D721Med (cell line): ENCODE measurements around the gene GORASP1.

Experiments
- DNase-seq: peaks from one replicate; pipeline ENCODE4 v3.0.0; 2011; ENCODE audit warnings: low spot score; ENCODE audit not compliant: insufficient read length
- FAIRE-seq: peaks from 2 replicates; lab custom pipeline; 2011; peaks lifted over from hg19 to GRCh38; lab: Jason Lieb, UNC
- TF ChIP-seq, protein P1 (sequence below): IDR thresholded peaks from 2 replicates; pipeline ENCODE4 v1.5.1; 2012; ENCODE audit warnings: mild to moderate bottlenecking, control low read depth; ENCODE audit not compliant: insufficient read depth; ENCODE audit errors: missing control alignments

GORASP1 gene

DNA sequence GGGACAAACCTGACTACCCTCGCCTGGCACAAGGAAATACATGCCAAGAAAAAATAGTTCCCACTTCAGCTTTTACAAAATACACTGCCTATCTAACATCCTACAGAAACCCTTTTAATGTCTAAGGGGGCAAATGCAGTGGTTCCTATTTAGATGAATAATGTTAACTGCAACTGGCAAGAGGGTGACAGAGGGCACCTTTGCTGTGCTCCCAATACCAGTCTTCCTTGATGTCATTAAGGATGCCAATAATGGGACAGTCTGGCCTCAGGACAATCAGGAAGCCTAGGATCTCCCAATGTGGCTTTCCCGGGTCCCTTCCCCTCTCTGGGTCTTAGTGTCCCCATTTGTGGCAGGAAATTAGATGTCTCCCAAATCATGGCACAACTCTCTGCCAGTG, 32.0 kb upstream of the GORASP1 start:
- FAIRE-seq (no peak), DNase-seq (no peak)
- TF ChIP-seq, protein P1, sequence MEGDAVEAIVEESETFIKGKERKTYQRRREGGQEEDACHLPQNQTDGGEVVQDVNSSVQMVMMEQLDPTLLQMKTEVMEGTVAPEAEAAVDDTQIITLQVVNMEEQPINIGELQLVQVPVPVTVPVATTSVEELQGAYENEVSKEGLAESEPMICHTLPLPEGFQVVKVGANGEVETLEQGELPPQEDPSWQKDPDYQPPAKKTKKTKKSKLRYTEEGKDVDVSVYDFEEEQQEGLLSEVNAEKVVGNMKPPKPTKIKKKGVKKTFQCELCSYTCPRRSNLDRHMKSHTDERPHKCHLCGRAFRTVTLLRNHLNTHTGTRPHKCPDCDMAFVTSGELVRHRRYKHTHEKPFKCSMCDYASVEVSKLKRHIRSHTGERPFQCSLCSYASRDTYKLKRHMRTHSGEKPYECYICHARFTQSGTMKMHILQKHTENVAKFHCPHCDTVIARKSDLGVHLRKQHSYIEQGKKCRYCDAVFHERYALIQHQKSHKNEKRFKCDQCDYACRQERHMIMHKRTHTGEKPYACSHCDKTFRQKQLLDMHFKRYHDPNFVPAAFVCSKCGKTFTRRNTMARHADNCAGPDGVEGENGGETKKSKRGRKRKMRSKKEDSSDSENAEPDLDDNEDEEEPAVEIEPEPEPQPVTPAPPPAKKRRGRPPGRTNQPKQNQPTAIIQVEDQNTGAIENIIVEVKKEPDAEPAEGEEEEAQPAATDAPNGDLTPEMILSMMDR: no peak

DNA sequence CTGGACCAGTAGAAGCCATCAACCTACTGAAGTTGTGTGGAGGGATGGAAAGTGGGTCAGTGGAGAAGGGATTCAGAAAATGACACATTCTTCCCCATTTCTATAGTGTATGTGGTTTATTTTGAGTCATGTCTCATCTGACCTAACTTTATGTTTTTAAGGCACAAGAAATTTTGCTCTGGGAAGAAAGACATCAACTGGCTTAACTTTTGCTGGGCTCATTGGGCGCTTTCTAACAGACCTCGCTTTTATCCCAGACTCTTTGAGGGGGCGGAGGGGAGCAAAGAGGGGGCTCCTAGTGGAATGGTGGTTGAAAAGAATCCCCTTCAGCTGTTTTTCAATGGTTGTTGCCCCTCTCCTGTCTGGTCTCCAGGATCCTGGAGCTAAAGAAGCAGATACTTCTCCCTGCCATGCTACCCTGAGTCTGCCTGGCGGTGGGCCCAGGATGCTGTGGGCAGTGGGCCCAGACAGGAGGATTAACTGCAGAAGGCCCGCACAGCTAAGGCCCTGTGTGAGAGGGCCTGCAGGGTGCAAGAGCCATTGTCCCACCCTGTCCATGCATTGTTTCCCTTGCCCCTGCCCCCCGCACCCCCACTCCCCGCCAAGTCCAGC, 31.5 kb upstream of the GORASP1 start:
- FAIRE-seq (no peak), DNase-seq (no peak)
- TF ChIP-seq, protein P1: no peak

DNA sequence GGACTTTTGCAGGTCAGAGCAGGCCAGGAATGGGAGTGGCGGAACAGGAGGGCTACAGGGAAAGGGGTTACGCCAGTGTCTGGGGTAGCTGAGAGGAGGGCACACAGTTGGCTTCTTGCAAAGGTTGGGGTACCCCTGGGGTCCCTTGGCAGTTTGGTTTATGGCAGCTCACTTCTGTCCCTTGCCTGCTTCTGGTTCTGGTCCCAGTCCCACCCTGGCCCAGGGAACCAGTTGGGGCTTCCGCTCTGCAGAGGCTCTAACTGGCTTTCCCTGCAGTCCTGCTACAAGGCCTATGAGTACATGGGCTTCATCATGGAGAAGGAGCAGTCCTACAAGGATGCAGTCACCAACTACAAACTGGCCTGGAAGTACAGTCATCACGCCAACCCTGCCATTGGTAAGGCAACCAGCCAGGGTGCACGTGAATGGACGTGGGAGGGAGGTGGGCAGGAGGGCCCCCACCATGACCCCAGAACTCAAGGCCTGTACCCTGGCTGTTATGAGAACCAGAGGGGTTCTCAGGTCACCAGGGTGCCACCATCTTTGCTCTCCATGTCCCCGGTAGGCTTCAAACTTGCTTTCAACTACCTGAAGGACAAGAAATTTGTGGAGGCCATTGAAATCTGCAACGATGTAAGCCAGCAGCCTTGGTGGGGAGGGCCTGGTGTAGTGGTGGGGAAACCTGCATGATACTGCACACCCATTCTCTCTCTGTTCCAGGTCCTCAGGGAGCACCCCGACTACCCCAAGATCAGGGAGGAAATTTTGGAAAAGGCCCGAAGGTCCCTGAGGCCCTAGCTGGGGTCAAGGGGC, 30.8 kb upstream of the GORASP1 start:
- no peak for DNase-seq
- TF ChIP-seq, protein P1: no peak
- no peak for FAIRE-seq

DNA sequence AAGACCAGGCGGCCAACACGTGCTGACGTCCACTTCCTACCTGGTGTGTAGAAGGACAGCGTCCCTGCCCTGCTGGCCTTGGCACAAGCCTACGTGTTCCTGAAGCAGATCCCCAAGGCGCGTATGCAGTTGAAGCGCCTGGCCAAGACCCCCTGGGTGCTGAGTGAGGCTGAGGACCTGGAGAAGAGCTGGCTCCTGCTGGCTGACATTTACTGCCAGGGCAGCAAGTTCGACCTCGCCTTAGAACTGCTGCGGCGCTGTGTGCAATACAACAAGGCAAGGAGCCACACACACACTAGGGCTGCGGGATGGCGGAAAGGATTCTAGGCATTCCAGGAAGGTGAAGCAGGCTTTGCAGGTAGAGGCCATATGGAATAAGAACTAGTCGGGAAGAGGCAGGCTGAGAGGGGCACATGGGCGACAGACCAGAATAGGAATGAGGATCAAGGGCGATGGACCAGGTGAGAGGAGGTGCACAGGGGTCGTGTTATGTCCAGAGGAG, 30.1 kb upstream of the GORASP1 start:
- no peak for DNase-seq
- FAIRE-seq: no peak
- TF ChIP-seq, protein P1: no peak

DNA sequence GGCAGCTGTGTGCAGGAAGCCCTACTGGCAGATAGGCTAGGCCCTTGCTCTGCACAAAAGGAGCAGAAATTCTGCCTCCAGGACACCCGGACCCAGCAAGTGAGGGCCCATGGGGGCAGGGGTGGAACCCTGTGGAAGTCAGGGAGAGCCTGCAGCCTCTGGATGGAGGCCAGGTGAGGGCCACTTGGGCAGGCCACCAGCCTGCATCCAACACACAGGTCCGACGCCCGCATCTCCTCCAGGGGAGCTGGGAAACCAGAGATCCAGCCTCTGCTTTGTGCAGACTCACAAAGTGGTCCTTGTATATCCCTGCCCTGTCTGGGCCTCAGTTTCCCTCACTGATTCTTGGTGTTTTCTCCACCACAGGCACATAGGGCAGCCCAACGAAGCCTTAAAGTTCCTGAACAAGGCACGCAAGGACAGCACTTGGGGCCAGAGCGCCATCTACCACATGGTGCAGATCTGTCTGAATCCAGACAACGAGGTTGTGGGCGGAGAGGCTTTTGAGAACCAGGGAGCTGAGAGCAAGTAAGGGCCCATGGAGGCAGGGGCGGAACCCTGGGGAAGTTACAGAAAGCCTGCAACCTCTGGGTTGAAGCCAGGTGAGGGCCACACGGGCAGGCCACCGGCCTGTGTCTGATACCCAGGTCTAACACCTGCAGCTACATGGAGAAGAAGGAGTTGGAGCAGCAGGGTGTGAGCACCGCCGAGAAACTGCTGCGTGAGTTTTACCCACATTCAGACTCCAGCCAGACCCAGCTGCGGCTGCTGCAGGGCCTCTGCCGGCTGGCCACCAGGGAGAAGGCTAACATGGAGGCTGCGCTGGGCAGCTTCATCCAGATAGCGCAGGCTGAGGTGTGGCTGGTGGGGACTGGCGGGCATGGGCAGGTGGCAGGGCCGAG, 29.4 kb upstream of the GORASP1 start:
- no peak for FAIRE-seq

DNA sequence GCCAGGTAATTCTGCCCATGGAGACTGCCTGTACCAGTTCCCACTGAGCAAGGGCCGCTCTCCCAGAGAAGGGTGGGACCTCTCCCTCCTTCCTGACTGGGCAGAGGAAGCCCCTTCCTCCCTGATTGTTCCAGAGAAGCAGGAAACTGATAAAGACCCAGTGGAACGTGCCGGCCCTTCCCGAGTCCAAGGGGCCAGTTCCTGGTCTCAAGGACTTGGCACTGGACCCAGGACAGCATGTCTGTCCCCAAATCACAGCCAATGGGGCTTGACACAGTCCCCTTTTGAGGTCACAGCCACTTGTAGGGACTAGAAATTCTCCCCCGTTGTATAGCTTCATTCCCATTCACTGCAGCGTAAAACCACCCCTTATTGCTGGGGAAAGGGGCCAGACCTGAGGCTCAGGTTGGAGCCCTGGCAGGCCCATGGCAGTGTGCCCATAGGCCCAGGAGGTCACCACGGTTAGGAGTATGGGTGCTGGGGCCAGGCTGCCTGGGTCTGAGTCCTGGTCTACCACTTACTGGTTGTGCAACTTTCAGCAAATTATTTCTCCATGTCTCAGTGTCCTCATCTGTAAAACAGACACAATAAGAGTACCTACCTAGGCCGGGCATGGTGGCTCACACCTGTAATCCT, 27.9 kb upstream of the GORASP1 start:
- FAIRE-seq (no peak), DNase-seq (no peak)
- TF ChIP-seq, protein P1: no peak

More for the DNA sequence above, 29.4 kb upstream of the GORASP1 start:
- no peak for DNase-seq
- TF ChIP-seq, protein P1: no peak
